ENCODE results near the gene CAND2.
A peak's percentile ranks its signal among the peaks of the same experiment; 100 is the strongest.

CAND2 gene

DNA sequence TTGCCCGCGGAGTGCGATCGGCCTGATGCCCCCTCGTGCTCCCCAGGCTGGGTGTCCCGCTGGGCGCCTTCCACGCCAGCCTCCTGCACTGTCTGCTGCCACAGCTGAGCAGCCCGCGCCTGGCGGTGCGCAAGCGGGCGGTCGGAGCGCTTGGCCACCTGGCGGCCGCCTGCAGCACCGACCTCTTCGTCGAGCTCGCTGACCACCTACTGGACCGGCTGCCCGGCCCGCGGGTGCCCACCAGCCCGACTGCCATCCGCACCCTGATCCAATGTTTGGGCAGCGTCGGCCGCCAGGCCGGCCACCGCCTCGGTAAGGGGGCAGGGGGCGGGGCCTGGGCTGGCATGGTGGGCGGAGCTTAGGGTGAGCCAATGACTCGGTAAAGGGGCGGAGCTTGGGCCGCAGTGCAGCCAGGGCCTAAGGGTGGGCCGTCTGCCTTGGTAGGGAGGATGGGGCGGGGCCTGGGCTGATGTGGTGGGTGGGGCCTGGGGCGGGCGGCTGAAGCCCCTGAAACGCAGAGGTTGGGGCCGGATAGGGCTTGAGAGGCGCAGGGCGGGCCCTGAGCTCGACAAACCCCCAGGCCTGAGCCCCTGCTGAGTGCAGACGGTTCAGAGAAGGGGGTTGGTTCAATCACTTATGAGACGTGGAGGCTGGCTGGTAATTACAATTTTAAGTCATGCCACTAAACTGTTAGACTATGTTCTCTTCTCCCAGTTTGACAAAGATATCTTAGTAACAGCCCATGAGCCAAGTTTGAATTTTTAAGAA lies 13.7 kb downstream of the CAND2 start:
- TF ChIP-seq, protein P1, sequence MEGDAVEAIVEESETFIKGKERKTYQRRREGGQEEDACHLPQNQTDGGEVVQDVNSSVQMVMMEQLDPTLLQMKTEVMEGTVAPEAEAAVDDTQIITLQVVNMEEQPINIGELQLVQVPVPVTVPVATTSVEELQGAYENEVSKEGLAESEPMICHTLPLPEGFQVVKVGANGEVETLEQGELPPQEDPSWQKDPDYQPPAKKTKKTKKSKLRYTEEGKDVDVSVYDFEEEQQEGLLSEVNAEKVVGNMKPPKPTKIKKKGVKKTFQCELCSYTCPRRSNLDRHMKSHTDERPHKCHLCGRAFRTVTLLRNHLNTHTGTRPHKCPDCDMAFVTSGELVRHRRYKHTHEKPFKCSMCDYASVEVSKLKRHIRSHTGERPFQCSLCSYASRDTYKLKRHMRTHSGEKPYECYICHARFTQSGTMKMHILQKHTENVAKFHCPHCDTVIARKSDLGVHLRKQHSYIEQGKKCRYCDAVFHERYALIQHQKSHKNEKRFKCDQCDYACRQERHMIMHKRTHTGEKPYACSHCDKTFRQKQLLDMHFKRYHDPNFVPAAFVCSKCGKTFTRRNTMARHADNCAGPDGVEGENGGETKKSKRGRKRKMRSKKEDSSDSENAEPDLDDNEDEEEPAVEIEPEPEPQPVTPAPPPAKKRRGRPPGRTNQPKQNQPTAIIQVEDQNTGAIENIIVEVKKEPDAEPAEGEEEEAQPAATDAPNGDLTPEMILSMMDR (IDR thresholded peaks at IDR 0.05): peak; percentile 61

DNA sequence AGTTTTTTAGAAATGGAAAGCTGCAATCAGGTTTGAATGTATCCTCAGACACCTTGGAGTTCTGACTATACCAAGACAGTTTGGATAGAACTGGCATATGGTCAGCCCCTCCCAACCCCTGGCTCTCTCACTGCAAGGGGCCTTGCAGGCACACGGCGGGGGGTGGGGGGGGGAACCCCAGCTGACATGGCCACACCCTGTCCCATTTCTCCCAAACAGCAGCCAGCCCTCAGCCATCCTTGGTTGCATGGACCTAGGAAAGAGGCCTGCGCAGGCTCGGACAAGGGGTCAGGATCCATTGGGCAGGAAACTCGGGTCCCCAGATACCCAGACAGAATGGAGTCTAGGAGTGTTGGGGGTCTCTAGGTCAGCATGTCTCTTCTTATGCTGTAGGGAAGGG lies 14.5 kb downstream of the CAND2 start:
- TF ChIP-seq, protein P1 (IDR thresholded peaks at IDR 0.05): no peak

DNA sequence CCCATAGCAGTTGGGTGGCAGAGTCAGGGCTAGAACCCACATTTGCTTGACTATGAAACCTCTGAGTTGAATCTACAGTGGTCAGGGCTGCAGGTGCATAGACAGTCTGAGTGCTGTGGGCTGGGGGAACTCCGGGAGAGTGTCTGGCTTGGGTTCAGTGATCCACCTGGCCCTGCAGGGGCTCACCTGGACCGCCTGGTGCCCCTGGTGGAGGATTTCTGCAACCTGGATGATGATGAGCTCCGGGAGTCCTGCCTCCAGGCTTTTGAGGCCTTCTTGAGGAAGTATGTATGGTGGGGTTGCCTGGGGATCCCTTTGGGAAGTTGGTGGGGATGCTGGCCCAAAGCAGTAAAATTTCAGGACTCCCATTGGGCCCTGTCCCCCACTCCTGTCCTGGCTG lies 16.3 kb downstream of the CAND2 start:
- TF ChIP-seq, protein P1 (IDR thresholded peaks at IDR 0.05): no peak

DNA sequence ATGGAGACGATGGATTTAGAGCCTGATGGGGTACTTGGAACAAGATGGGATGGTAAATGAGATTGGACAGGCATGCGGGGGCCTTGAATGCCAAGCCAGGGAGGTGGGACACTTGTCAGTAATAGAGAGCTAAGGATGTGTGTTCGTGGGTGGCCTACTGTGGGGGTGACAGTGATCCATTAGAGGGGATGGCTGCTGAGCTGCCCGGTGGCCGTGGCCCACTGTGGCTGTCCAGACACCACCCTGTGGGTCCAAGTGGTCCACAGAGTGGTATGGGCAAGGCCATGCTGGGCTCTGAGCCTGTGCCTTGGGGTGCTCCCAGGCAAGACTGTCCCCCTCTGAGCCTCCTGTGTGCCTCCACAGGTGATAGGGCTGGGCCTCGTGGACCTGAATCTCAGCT lies 17.5 kb downstream of the CAND2 start:
- TF ChIP-seq, protein P1 (IDR thresholded peaks at IDR 0.05): no peak

DNA sequence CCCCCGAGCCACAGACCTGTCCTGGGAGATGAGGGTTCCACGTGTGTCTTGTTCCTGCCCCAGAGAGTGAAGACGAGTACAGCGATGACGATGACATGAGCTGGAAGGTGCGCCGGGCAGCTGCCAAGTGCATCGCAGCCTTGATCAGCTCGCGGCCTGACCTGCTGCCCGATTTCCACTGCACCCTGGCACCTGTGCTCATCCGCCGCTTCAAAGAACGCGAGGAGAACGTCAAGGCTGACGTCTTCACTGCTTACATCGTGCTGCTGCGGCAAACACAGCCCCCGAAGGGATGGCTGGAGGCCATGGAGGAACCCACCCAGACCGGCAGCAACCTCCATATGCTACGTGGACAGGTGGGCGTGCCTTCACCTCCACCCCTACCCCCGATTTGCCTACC lies 18.6 kb downstream of the CAND2 start:
- TF ChIP-seq, protein P1 (IDR thresholded peaks at IDR 0.05): no peak

DNA sequence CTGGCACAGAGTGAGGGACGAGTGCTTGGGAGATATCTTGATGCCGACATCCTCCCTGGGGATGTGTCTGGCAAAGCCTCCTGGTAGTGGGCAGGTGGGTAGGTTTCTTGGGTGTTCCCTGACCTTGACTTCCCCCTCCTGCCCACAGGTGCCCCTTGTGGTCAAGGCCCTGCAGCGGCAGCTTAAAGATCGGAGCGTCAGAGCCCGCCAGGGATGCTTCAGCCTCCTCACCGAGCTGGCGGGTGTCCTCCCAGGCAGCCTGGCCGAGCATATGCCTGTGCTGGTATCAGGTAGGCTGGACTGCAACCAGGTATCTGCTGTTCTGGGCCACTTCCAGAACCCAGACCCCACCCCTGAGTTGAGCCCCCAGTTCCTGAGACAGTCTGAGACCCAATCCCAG lies 19.2 kb downstream of the CAND2 start:
- TF ChIP-seq, protein P1 (IDR thresholded peaks at IDR 0.05): no peak

DNA sequence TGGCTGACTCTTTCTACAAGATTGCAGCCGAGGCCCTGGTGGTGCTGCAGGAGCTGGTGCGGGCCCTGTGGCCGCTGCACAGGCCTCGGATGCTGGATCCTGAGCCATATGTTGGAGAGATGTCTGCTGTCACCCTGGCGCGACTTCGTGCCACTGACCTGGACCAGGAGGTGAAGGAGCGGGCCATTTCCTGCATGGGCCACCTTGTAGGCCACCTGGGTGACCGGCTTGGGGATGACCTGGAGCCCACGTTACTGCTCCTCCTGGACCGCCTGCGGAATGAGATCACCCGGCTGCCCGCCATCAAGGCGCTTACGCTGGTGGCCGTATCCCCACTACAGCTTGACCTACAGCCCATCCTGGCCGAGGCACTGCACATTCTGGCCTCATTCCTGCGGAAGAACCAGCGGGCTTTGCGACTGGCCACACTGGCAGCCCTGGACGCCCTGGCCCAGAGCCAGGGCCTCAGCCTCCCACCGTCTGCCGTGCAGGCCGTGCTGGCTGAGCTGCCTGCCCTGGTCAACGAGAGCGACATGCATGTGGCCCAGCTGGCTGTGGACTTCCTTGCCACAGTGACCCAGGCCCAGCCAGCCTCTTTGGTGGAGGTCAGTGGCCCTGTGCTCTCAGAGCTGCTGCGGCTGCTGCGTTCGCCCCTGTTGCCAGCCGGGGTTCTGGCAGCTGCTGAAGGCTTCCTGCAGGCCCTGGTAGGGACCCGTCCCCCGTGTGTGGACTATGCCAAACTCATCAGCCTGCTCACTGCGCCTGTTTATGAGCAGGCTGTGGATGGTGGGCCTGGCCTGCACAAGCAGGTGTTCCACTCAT lies 20.3 kb downstream of the CAND2 start:
- TF ChIP-seq, protein P1 (IDR thresholded peaks at IDR 0.05): no peak

Measured in LNCAP (cell line).